Astrocyte (in vitro differentiated cells and primary cell): Measurements from ENCODE around the gene NBEAL1.

ENCODE experiments used
- CTCF ChIP-seq: IDR thresholded peaks from 2 replicates; pipeline ENCODE4 v1.5.1; 2011; ENCODE audit warnings: low read depth, mild to moderate bottlenecking, inconsistent platforms, low read length, moderate library complexity; ENCODE audit not compliant: insufficient read depth
- EZH2 ChIP-seq: IDR thresholded peaks from 2 replicates; pipeline ENCODE4 v1.6.1; 2012; ENCODE audit warnings: mild to moderate bottlenecking, low read length, inconsistent platforms; ENCODE audit not compliant: insufficient read depth

- TF ChIP-seq CTCF: no peak
- TF ChIP-seq EZH2: no peak
Observed at GRCh38 chr2:203072371-203072770, 57.7 kb downstream of the NBEAL1 start.
